Keratinocyte (primary cell): Measurements from ENCODE around the gene NAA16.

Experiments
- CTCF ChIP-seq, 3 experiments: IDR thresholded peaks in 1 of 3; conservative IDR thresholded peaks in 1 of 3; optimal IDR thresholded peaks in 1 of 3; 2 replicates in 2 of 3; 3 replicates in 1 of 3; pipeline versions ENCODE3 to v1.5.1; 2011; ENCODE audit warnings: low read length in 3 of 3, mild to moderate bottlenecking in 3 of 3, moderate library complexity in 2 of 3, control low read depth in 1 of 3, inconsistent platforms in 1 of 3; ENCODE audit not compliant: insufficient read depth in 2 of 3; ENCODE audit errors: extremely low read depth in 1 of 3
- EZH2 ChIP-seq: IDR thresholded peaks from one replicate; pipeline ENCODE4 v1.6.1; 2012; ENCODE audit warnings: inconsistent platforms, mild to moderate bottlenecking, low read length, moderate library complexity

GRCh38 chr13:41401366-41401765, 90.3 kb downstream of the NAA16 start:
- no peak for TF ChIP-seq CTCF (optimal IDR thresholded peaks at IDR 0.05 in 1 of 3, IDR thresholded peaks at IDR 0.05 in 1 of 3, conservative IDR thresholded peaks at IDR 0.05 in 1 of 3; ENCODE audit: extremely low read depth in 1 of 3, insufficient read depth in 2 of 3, low read length in 3 of 3)
- TF ChIP-seq EZH2 = no peak
